A549 (cell line): ENCODE measurements around the gene PCED1A. TPM values are rescaled to one million over a fixed set of nuclear protein-coding genes. Genes with fewer than 3 reads are reported as not detected.

ENCODE experiments used
- ATAC-seq, 2 experiments: fragments of 200-7000 bp in 1 of 2; fragments of >200 bp in 1 of 2; cut with Nextera tagmentation in 1 of 2; cut with Tn5 transposase in 1 of 2; 3 replicates each; pipeline versions ENCODE4 v1.8.0 to v1.9.1; 2018 to 2020; ENCODE audit warnings: mild to moderate bottlenecking in 1 of 2, moderate library complexity in 1 of 2
- CTCF ChIA-PET: fragments of 300-600 bp; sonication (Branson Sonifier 250); formaldehyde crosslinking; extraction: SDS; loops from one replicate; lab custom pipeline; 2021; ENCODE audit warnings: antibody characterized with exemption, inconsistent platforms; lab: Yijun Ruan, JAX
- POLR2A ChIA-PET: fragments of 350-600 bp; formaldehyde crosslinking; extraction: SDS; loops from one replicate; lab custom pipeline; 2021; ENCODE audit warnings: antibody characterized with exemption, inconsistent platforms; lab: Yijun Ruan, JAX
- DNase-seq, 2 experiments: peaks; one replicate each; pipeline versions ENCODE4 v3.0.0 to v3.0.0-alpha.2; 2011 to 2016; ENCODE audit warnings: low read depth in 1 of 2, low spot score in 1 of 2
- FAIRE-seq: peaks from 2 replicates; lab custom pipeline; 2011; peaks lifted over from hg19 to GRCh38; lab: Jason Lieb, UNC
- H3K27ac ChIP-seq, 2 experiments: fragments of >200 bp; sonication (Bioruptor Twin); formaldehyde crosslinking; 3 replicates each; pipeline ENCODE4 v1.5.1; 2016 to 2017
- H3K4me1 ChIP-seq: fragments of >200 bp; sonication (Bioruptor Twin); formaldehyde crosslinking; 3 replicates; pipeline ENCODE4 v1.6.1; 2016
- H3K4me2 ChIP-seq: fragments of >200 bp; sonication (Bioruptor Twin); formaldehyde crosslinking; 3 replicates; pipeline ENCODE4 v1.6.1; 2016
- H3K4me3 ChIP-seq: fragments of >200 bp; sonication (Bioruptor Twin); formaldehyde crosslinking; 3 replicates; pipeline ENCODE4 v1.5.1; 2016
- H3K9me3 ChIP-seq: fragments of >200 bp; sonication (Bioruptor Twin); formaldehyde crosslinking; 3 replicates; pipeline ENCODE4 v1.6.1; 2016
- BHLHE40 ChIP-seq: IDR thresholded peaks from 2 replicates; pipeline ENCODE4 v1.6.1; 2012; ENCODE audit warnings: low read depth, low read length, inconsistent platforms
- CBX2 ChIP-seq: fragments of 200-600 bp; sonication (generic); IDR thresholded peaks from 2 replicates; pipeline ENCODE4 v1.6.1; 2016; ENCODE audit warnings: low read depth, mild to moderate bottlenecking, borderline replicate concordance
- CHD2 ChIP-seq: fragments of 150-350 bp; IDR thresholded peaks from 2 replicates; pipeline ENCODE4 v1.6.1; 2014; ENCODE audit warnings: low read length; ENCODE audit not compliant: partially characterized antibody
- EHF ChIP-seq: fragments of 250-450 bp; sonication (Bioruptor Pico); IDR thresholded peaks from 2 replicates; pipeline ENCODE4 v1.5.0; 2020; ENCODE audit warnings: mild to moderate bottlenecking
- ESRRA ChIP-seq: fragments of 150-350 bp; IDR thresholded peaks from 2 replicates; pipeline ENCODE4 v1.6.1; 2014; ENCODE audit warnings: mild to moderate bottlenecking, low read length, borderline replicate concordance
- JUNB ChIP-seq: fragments of >200 bp; sonication (Bioruptor Twin); formaldehyde crosslinking; IDR thresholded peaks from 2 replicates; pipeline ENCODE4 v1.6.1; 2016
- POLR2A ChIP-seq: IDR thresholded peaks from 2 replicates; pipeline ENCODE4 v1.6.1; 2012; ENCODE audit warnings: mild to moderate bottlenecking, low read length
- RAD21 ChIP-seq, 2 experiments: fragments of >200 bp in 1 of 2; sonication (Bioruptor Twin) in 1 of 2; formaldehyde crosslinking in 1 of 2; IDR thresholded peaks in 1 of 2; conservative IDR thresholded peaks in 1 of 2; 2 replicates in 1 of 2; 3 replicates in 1 of 2; pipeline ENCODE4 v1.6.1; 2012 to 2018; ENCODE audit warnings: inconsistent platforms in 1 of 2
- RCOR1 ChIP-seq: fragments of 150-350 bp; IDR thresholded peaks from 2 replicates; pipeline ENCODE4 v1.6.1; 2014; ENCODE audit warnings: antibody characterized with exemption, low read length, low read depth
- RFX5 ChIP-seq: fragments of 450-650 bp; IDR thresholded peaks from 2 replicates; pipeline ENCODE4 v1.7.1; 2014; ENCODE audit warnings: antibody characterized with exemption, mild to moderate bottlenecking, moderate library complexity
- ZC3H11A ChIP-seq: fragments of 450-650 bp; IDR thresholded peaks from 2 replicates; pipeline ENCODE4 v1.6.1; 2014; ENCODE audit warnings: antibody characterized with exemption, mild to moderate bottlenecking
- ZFP36 ChIP-seq: fragments of 450-650 bp; IDR thresholded peaks from 2 replicates; pipeline ENCODE4 v1.6.1; 2014; ENCODE audit warnings: borderline replicate concordance; ENCODE audit not compliant: partially characterized antibody
- WGBS: methylation state at CpG from one replicate; pipeline ENCODE4 v1.1.6; 2017; ENCODE audit errors: missing lambda C conversion rate; 5-methylcytosine and 5-hydroxymethylcytosine counted together
- polyA plus RNA-seq, 4 experiments: library from polyadenylated mRNA; depleted of rRNA in 3 of 4; stranded (reverse); fragments of >200 nt; fragmentation: RNase III in 1 of 4; extraction: RNeasy Plus Mini Kit Qiagen cat#74134 plus additional on column Dnase treatment in 1 of 4; gene quantifications; 2 replicates in 3 of 4; 3 replicates in 1 of 4; pipeline ENCODE4 v1.2.3, GENCODE V29; 2011 to 2017
- TF ChIP-seq, protein P1 (sequence below): IDR thresholded peaks from 2 replicates; pipeline ENCODE4 v1.6.1; 2012; ENCODE audit warnings: low read depth, borderline replicate concordance
- TF ChIP-seq, protein P2 (sequence below): IDR thresholded peaks from 2 replicates; pipeline ENCODE4 v1.6.1; 2012
- TF ChIP-seq, protein P3 (sequence below): fragments of 150-350 bp; IDR thresholded peaks from 2 replicates; pipeline ENCODE4 v1.6.1; 2014; ENCODE audit warnings: low read depth, mild to moderate bottlenecking, low read length
- TF ChIP-seq, protein P4 (sequence below): fragments of 200-600 bp; sonication (generic); IDR thresholded peaks from 2 replicates; pipeline ENCODE4 v1.6.1; 2016; ENCODE audit warnings: antibody characterized with exemption, mild to moderate bottlenecking, moderate library complexity
- TF ChIP-seq, protein P5 (sequence below): fragments of >200 bp; sonication (Bioruptor Twin); formaldehyde crosslinking; IDR thresholded peaks from 2 replicates; pipeline ENCODE4 v1.6.1; 2016

PCED1A gene
- polyA plus RNA-seq, 2 of the 4 experiments (the other 2 are of a cell fraction) = 25.7 to 43.8 TPM

DNA sequence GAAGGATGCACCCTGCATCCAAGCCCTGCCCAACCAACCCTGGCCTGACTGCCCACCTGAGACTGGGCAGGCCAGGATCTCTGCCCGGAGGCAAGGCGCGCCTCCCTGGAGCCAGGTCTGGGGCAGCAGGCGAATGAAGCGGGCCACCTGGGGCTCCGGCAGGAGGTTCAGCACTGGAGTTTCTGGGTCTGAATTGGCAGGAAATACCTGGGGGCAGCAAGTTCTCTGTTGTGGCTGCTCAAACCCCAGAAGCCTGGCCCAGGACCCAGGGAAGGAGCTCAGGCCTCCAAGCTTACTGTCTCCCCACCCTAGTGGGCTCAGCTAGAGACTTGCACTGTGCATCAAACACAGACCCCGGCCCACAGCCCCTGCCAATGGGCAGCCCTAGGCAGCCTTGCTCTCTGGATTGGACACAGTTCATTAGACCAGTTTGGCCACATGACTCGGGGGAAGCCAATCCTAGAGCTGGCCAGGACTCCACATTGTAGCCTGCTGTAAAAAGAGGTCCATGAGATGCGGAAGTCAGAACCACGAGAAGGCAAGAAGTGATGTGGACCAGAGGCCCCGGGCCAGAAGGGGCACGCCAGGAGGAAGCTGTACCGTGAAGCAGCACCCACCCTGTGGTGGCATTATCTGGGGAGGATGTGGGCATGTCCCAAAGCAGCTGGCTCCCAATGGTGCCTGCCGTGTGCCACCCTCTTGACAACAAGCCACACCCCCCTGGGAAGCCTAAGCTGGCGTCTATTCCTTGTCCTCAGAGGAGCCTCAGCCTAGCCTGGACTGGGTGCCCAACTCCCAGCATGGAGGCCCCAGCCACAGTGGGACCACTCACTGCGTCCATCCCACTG lies 43.1 kb downstream of the PCED1A start:
- no peak overlapping the region for H3K27ac ChIP-seq
- no peaks in the 10 kb centered on the region for H3K4me1 ChIP-seq
- CTCF ChIA-PET = interaction anchor here (0.7 to 2.7 kb wide), 4 partner anchors 15 to 55 kb away, joined by 3 to 8 read pairs (median 4); no protein-coding TSS in a partner anchor
- FAIRE-seq = no peak
- WGBS = 62% methylated on average over 16 of the region's 16 CpGs
- ATAC-seq = no peak
- POLR2A ChIA-PET = no interaction called here
- peaks cover 12% of the 10 kb centered on the region; the same call in 2 of the 3 replicates for H3K9me3 ChIP-seq
- no peak for DNase-seq
- H3K4me3 ChIP-seq = no peak overlapping the region
- no peak for TF ChIP-seq ZC3H11A
- TF ChIP-seq EHF (CRISPR knock-in tag) = no peak
- TF ChIP-seq RCOR1 = no peak
- TF ChIP-seq, protein P1, sequence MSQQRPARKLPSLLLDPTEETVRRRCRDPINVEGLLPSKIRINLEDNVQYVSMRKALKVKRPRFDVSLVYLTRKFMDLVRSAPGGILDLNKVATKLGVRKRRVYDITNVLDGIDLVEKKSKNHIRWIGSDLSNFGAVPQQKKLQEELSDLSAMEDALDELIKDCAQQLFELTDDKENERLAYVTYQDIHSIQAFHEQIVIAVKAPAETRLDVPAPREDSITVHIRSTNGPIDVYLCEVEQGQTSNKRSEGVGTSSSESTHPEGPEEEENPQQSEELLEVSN = no peak
- TF ChIP-seq RFX5 = no peak
- TF ChIP-seq, protein P2, sequence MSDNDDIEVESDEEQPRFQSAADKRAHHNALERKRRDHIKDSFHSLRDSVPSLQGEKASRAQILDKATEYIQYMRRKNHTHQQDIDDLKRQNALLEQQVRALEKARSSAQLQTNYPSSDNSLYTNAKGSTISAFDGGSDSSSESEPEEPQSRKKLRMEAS = no peak
- TF ChIP-seq, all 56 proteins: peak for 0
- no peak overlapping the region for H3K4me2 ChIP-seq

DNA sequence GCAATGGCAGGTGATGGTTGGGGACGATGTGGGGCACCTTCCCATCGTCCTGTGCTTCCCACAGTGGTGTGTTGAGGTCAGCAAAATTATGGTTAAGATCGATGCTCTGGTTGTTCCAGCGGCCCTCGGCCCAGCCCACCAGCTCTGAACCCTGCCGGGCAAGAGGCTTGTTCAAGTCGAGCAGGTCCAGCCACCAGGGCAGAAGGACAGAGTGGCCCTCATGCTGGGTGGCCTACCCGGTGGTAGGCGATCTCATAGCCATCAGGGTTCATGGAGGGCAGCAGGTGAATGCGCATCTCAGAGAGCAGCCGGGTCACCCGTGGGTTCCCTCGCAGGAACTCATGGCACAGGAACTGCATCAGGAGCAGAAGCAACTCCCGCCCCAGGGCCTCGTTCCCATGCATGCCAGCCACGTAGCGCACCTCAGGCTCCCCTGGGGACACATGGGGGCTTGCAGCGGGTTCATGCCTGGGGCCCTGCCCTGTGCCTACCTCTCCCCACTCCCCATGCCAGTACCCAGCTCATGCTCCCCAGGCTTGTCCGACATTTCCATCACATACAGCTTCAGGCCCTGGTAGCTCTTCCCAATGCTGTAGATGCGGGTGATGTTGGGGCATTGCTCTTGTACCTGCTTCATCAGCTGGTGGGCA lies 44.3 kb downstream of the PCED1A start:
- POLR2A ChIA-PET = no interaction called here

More for the DNA sequence above, 44.3 kb downstream of the PCED1A start:
- DNase-seq (no peak), ATAC-seq (no peak), FAIRE-seq (no peak)
- Histone ChIP-seq H3K4me2 (no peak overlapping the region), H3K9me3 (peaks cover 7% of the 10 kb centered on the region; the same call in 2 of the 3 replicates), H3K4me1 (no peaks in the 10 kb centered on the region), H3K4me3 (no peak overlapping the region), H3K27ac (no peak overlapping the region)
- TF ChIP-seq, protein P3, sequence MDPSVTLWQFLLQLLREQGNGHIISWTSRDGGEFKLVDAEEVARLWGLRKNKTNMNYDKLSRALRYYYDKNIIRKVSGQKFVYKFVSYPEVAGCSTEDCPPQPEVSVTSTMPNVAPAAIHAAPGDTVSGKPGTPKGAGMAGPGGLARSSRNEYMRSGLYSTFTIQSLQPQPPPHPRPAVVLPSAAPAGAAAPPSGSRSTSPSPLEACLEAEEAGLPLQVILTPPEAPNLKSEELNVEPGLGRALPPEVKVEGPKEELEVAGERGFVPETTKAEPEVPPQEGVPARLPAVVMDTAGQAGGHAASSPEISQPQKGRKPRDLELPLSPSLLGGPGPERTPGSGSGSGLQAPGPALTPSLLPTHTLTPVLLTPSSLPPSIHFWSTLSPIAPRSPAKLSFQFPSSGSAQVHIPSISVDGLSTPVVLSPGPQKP = no peak
- no peak for TF ChIP-seq CBX2
- TF ChIP-seq RAD21 (conservative IDR thresholded peaks at IDR 0.05 in 1 of 2, IDR thresholded peaks at IDR 0.05 in 1 of 2) = no peak
- TF ChIP-seq, protein P4, sequence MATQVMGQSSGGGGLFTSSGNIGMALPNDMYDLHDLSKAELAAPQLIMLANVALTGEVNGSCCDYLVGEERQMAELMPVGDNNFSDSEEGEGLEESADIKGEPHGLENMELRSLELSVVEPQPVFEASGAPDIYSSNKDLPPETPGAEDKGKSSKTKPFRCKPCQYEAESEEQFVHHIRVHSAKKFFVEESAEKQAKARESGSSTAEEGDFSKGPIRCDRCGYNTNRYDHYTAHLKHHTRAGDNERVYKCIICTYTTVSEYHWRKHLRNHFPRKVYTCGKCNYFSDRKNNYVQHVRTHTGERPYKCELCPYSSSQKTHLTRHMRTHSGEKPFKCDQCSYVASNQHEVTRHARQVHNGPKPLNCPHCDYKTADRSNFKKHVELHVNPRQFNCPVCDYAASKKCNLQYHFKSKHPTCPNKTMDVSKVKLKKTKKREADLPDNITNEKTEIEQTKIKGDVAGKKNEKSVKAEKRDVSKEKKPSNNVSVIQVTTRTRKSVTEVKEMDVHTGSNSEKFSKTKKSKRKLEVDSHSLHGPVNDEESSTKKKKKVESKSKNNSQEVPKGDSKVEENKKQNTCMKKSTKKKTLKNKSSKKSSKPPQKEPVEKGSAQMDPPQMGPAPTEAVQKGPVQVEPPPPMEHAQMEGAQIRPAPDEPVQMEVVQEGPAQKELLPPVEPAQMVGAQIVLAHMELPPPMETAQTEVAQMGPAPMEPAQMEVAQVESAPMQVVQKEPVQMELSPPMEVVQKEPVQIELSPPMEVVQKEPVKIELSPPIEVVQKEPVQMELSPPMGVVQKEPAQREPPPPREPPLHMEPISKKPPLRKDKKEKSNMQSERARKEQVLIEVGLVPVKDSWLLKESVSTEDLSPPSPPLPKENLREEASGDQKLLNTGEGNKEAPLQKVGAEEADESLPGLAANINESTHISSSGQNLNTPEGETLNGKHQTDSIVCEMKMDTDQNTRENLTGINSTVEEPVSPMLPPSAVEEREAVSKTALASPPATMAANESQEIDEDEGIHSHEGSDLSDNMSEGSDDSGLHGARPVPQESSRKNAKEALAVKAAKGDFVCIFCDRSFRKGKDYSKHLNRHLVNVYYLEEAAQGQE = no peak
- TF ChIP-seq BHLHE40 = no peak
- TF ChIP-seq ESRRA = no peak
- TF ChIP-seq, protein P5, sequence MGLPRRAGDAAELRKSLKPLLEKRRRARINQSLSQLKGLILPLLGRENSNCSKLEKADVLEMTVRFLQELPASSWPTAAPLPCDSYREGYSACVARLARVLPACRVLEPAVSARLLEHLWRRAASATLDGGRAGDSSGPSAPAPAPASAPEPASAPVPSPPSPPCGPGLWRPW = no peak
- TF ChIP-seq JUNB = no peak
- TF ChIP-seq ZFP36 = no peak
- TF ChIP-seq POLR2A = no peak
- no peak for TF ChIP-seq CHD2
- CTCF ChIA-PET = interaction anchor here (1.0 kb wide), 1 partner anchor 16 kb away, joined by 3 read pairs; no protein-coding TSS in a partner anchor
- 51% methylated on average over 20 of the region's 20 CpGs for whole genome bisulfite sequencing
